Body of pancreas (tissue), 4 donors: Measurements from ENCODE around the gene USP9X. TPM values are rescaled to one million over a fixed set of nuclear protein-coding genes. Genes with fewer than 3 reads are reported as not detected.
"Not testable (repeated sequence)": the region's sequence is repeated elsewhere in the genome, so short reads cannot be mapped to it uniquely, and the experiment has no call there.

ENCODE experiments used
- ATAC-seq: fragments of 150-250 bp; one replicate; pipeline ENCODE4 v1.9.1; 2016
- DNase-seq, 4 donors: peaks; one replicate each; pipeline ENCODE4 v3.0.0-alpha.2; 2019
- H3K27ac ChIP-seq, 4 donors: fragments of 200-600 bp; sonication (generic); 1 replicate in 3 of 4; 2 replicates in 1 of 4; pipeline versions ENCODE4 v1.5.1 to v1.6.1; 2016 to 2019; ENCODE audit warnings: mild to moderate bottlenecking in 1 of 4, mixed read lengths in 1 of 4, moderate library complexity in 1 of 4
- H3K27me3 ChIP-seq, 2 donors: fragments of 200-600 bp; sonication (generic); one replicate each; pipeline ENCODE4 v1.6.0; 2016; ENCODE audit warnings: mild to moderate bottlenecking in 1 of 2
- H3K36me3 ChIP-seq, 2 donors: fragments of 200-600 bp; sonication (generic); replicated peaks in 1 of 2; 2 replicates each; pipeline ENCODE4 v1.5.1; 2016; ENCODE audit warnings: low read depth in 2 of 2; ENCODE audit not compliant: insufficient read depth in 1 of 2
- H3K4me1 ChIP-seq: fragments of 200-600 bp; sonication (generic); one replicate; pipeline ENCODE4 v1.6.0; 2016
- H3K4me3 ChIP-seq, 2 donors: fragments of 200-600 bp; sonication (generic); 1 replicate in 1 of 2; 2 replicates in 1 of 2; pipeline ENCODE4 v1.5.1; 2016 to 2019
- H3K9me3 ChIP-seq, 3 donors: fragments of 200-600 bp; sonication (generic); 1 replicate in 2 of 3; 2 replicates in 1 of 3; pipeline ENCODE4 v1.5.1; 2016
- CTCF ChIP-seq, 7 experiments: fragments of 450-650 bp in 4 of 7; fragments of 200-600 bp in 3 of 7; sonication (generic) in 3 of 7; IDR thresholded peaks; one replicate each; pipeline ENCODE4 v1.5.1; 2016 to 2019; ENCODE audit warnings: antibody characterized with exemption in 7 of 7
- POLR2A ChIP-seq, 3 donors: fragments of 450-650 bp; IDR thresholded peaks; one replicate each; pipeline ENCODE4 v1.6.1; 2016; ENCODE audit warnings: antibody characterized with exemption in 3 of 3, mild to moderate bottlenecking in 2 of 3
- WGBS, 2 donors: methylation state at CpG; one replicate each; pipeline ENCODE4 v1.1.5; 2017; 5-methylcytosine and 5-hydroxymethylcytosine counted together
- intact Hi-C: fragments of 100-400 bp; cut with DNase I; formaldehyde crosslinking; loops from one replicate; pipeline ENCODE4 v1.15.1; 2023
- total RNA-seq, 2 donors: library from RNA; depleted of rRNA; stranded (reverse); fragments of >200 nt; gene quantifications; one replicate each; pipeline ENCODE4 v1.1.0, GENCODE V29; 2016

The USP9X gene
- total RNA-seq, 2 donors from 2014 or later, result 51.1 to 58.4 TPM

- Histone ChIP-seq H3K9me3 (no peaks in the 10 kb centered on the region), H3K27me3 (no peaks in the 10 kb centered on the region), H3K36me3 (no peaks in the 10 kb centered on the region), H3K4me3 (no peak overlapping the region), H3K4me1 (peaks cover 5% of the 10 kb centered on the region), H3K27ac (peak overlapping the region in 1 of 4 donors; percentile 24)
- no peak for TF ChIP-seq POLR2A (IDR thresholded peaks at IDR 0.05)
- no peak for TF ChIP-seq CTCF (IDR thresholded peaks at IDR 0.05)
- no peak for ATAC-seq
- DNase-seq, result no peak
- 46 to 51% methylated on average over 9 to 15 of the region's 19 CpGs for WGBS, 2 donors
- intact Hi-C loops, result no loop called here
Measured at GRCh38 chrX:41276661-41277506, 191.6 kb downstream of the USP9X start.

GRCh38 chrX:41282307-41282706 lies 197.1 kb downstream of the USP9X start:
- H3K4me3 ChIP-seq, H3K27ac ChIP-seq, H3K9me3 ChIP-seq, H3K4me1 ChIP-seq, H3K36me3 ChIP-seq, H3K27me3 ChIP-seq, ATAC-seq, intact Hi-C loops, DNase-seq: not testable (repeated sequence)
- 100% methylated on average over 1 to 2 of the region's 5 CpGs for WGBS, 2 donors

- DNase-seq, H3K9me3 ChIP-seq, H3K4me3 ChIP-seq, ATAC-seq, H3K27me3 ChIP-seq, intact Hi-C loops, H3K4me1 ChIP-seq, H3K27ac ChIP-seq, H3K36me3 ChIP-seq: not testable (repeated sequence)
- WGBS, 2 donors, result 89 to 100% methylated on average over 4 to 17 of the region's 21 CpGs
Measured at GRCh38 chrX:41285928-41286327, 200.7 kb downstream of the USP9X start.

Other genes with a start within 250 kb of the USP9X start
- gene DDX3X, start 248.7 kb downstream of the USP9X start, total RNA-seq, result 100 to 1,000 TPM; 104 to 127 TPM